ENCODE data around the gene CNTNAP2. TPM values are rescaled to one million over a fixed set of nuclear protein-coding genes. Genes with fewer than 3 reads are reported as not detected.

Gene CNTNAP2
- total RNA-seq, 1 donor from 2014 or later, result 5.4 TPM

GRCh38 chr7:148110097-148110868 lies 1993.7 kb downstream of the CNTNAP2 start:
- no peak for TF ChIP-seq CTCF (IDR thresholded peaks at IDR 0.05; ENCODE audit: unreplicated experiment)
- Mint-ChIP-seq H3K36me3 (ENCODE audit: low read depth, unreplicated experiment) (no peaks in the 10 kb centered on the region), H3K4me3 (ENCODE audit: unreplicated experiment) (no peak overlapping the region), H3K27me3 (ENCODE audit: unreplicated experiment) (no peaks in the 10 kb centered on the region), H3K4me1 (ENCODE audit: unreplicated experiment) (peaks cover under 1% of the 10 kb centered on the region), H3K27ac (ENCODE audit: unreplicated experiment) (no peak overlapping the region), H3K9me3 (ENCODE audit: unreplicated experiment) (peaks cover 4% of the 10 kb centered on the region)
- no peak for DNase-seq (ENCODE audit: low spot score)

GRCh38 chr7:148114804-148115203 lies 1998.2 kb downstream of the CNTNAP2 start:
- Mint-ChIP-seq H3K9me3 (ENCODE audit: unreplicated experiment) (peaks cover 9% of the 10 kb centered on the region), H3K4me1 (ENCODE audit: unreplicated experiment) (no peaks in the 10 kb centered on the region), H3K4me3 (ENCODE audit: unreplicated experiment) (no peak overlapping the region), H3K27ac (ENCODE audit: unreplicated experiment) (no peak overlapping the region), H3K27me3 (ENCODE audit: unreplicated experiment) (peaks cover 3% of the 10 kb centered on the region), H3K36me3 (ENCODE audit: low read depth, unreplicated experiment) (no peaks in the 10 kb centered on the region)
- no peak for DNase-seq (ENCODE audit: low spot score)
- no peak for TF ChIP-seq CTCF (IDR thresholded peaks at IDR 0.05; ENCODE audit: unreplicated experiment)

GRCh38 chr7:148115308-148115707 lies 1998.7 kb downstream of the CNTNAP2 start:
- H3K27ac Mint-ChIP-seq (ENCODE audit: unreplicated experiment), result no peak overlapping the region
- no peaks in the 10 kb centered on the region for H3K4me1 Mint-ChIP-seq (ENCODE audit: unreplicated experiment)
- H3K36me3 Mint-ChIP-seq (ENCODE audit: low read depth, unreplicated experiment), result no peaks in the 10 kb centered on the region
- no peak for TF ChIP-seq CTCF (IDR thresholded peaks at IDR 0.05; ENCODE audit: unreplicated experiment)
- DNase-seq (ENCODE audit: low spot score), result no peak
- no peak overlapping the region for H3K4me3 Mint-ChIP-seq (ENCODE audit: unreplicated experiment)
- peaks cover 9% of the 10 kb centered on the region for H3K9me3 Mint-ChIP-seq (ENCODE audit: unreplicated experiment)
- peaks cover 3% of the 10 kb centered on the region for H3K27me3 Mint-ChIP-seq (ENCODE audit: unreplicated experiment)

- no peak overlapping the region for H3K4me3 Mint-ChIP-seq (ENCODE audit: unreplicated experiment)
- peaks cover 9% of the 10 kb centered on the region for H3K9me3 Mint-ChIP-seq (ENCODE audit: unreplicated experiment)
- DNase-seq (ENCODE audit: low spot score), result no peak
- no peak for TF ChIP-seq CTCF (IDR thresholded peaks at IDR 0.05; ENCODE audit: unreplicated experiment)
- no peaks in the 10 kb centered on the region for H3K4me1 Mint-ChIP-seq (ENCODE audit: unreplicated experiment)
- H3K27ac Mint-ChIP-seq (ENCODE audit: unreplicated experiment), result no peak overlapping the region
- no peaks in the 10 kb centered on the region for H3K36me3 Mint-ChIP-seq (ENCODE audit: low read depth, unreplicated experiment)
- H3K27me3 Mint-ChIP-seq (ENCODE audit: unreplicated experiment), result peaks cover 3% of the 10 kb centered on the region
These were observed 1999.6 kb downstream of the CNTNAP2 start for GRCh38 chr7:148116195-148116594.

GRCh38 chr7:148116829-148117403 lies 2000.3 kb downstream of the CNTNAP2 start:
- Mint-ChIP-seq H3K36me3 (ENCODE audit: low read depth, unreplicated experiment) (no peaks in the 10 kb centered on the region), H3K27ac (ENCODE audit: unreplicated experiment) (no peak overlapping the region), H3K4me1 (ENCODE audit: unreplicated experiment) (no peaks in the 10 kb centered on the region), H3K9me3 (ENCODE audit: unreplicated experiment) (peaks cover 9% of the 10 kb centered on the region), H3K27me3 (ENCODE audit: unreplicated experiment) (peaks cover 3% of the 10 kb centered on the region), H3K4me3 (ENCODE audit: unreplicated experiment) (no peak overlapping the region)
- no peak for TF ChIP-seq CTCF (IDR thresholded peaks at IDR 0.05; ENCODE audit: unreplicated experiment)
- no peak for DNase-seq (ENCODE audit: low spot score)
